HPDE6-E6E7 (cell line): ENCODE data around the gene KCNT1.

ENCODE experiments used
- DNase-seq: peaks from one replicate; pipeline ENCODE4 v3.0.0; 2011; ENCODE audit warnings: missing footprints; ENCODE audit errors: extremely low spot score

KCNT1 gene

GRCh38 chr9:135765416-135765815, 63.4 kb downstream of the KCNT1 start:
- DNase-seq = no peak

GRCh38 chr9:135766251-135766650, 64.3 kb downstream of the KCNT1 start:
- DNase-seq = no peak

- DNase-seq = no peak
Observed at GRCh38 chr9:135766707-135767106, 64.7 kb downstream of the KCNT1 start.

- DNase-seq = no peak
Observed at GRCh38 chr9:135768516-135769218, 66.7 kb downstream of the KCNT1 start.

- no peak for DNase-seq
Observed at GRCh38 chr9:135769489-135770202, 67.7 kb downstream of the KCNT1 start.

- no peak for DNase-seq
Observed at GRCh38 chr9:135770203-135770535, 68.2 kb downstream of the KCNT1 start.

- no peak for DNase-seq
Observed at GRCh38 chr9:135770771-135771170, 68.8 kb downstream of the KCNT1 start.

GRCh38 chr9:135771401-135772051, 69.5 kb downstream of the KCNT1 start:
- no peak for DNase-seq

GRCh38 chr9:135772056-135772646, 70.2 kb downstream of the KCNT1 start:
- DNase-seq = no peak

- DNase-seq = no peak
Observed at GRCh38 chr9:135772702-135773493, 70.9 kb downstream of the KCNT1 start.

GRCh38 chr9:135773530-135774238, 71.7 kb downstream of the KCNT1 start:
- DNase-seq = no peak

- no peak for DNase-seq
Observed at GRCh38 chr9:135774239-135774747, 72.3 kb downstream of the KCNT1 start.

- no peak for DNase-seq
Observed at GRCh38 chr9:135774794-135775525, 73.0 kb downstream of the KCNT1 start.

GRCh38 chr9:135775911-135776310, 73.9 kb downstream of the KCNT1 start:
- DNase-seq = no peak

GRCh38 chr9:135776893-135777622, 75.1 kb downstream of the KCNT1 start:
- DNase-seq = no peak

GRCh38 chr9:135777623-135778177, 75.7 kb downstream of the KCNT1 start:
- no peak for DNase-seq

GRCh38 chr9:135778421-135778820, 76.4 kb downstream of the KCNT1 start:
- no peak for DNase-seq

- DNase-seq = no peak
Observed at GRCh38 chr9:135779571-135779970, 77.6 kb downstream of the KCNT1 start.

- no peak for DNase-seq
Observed at GRCh38 chr9:135780086-135780485, 78.1 kb downstream of the KCNT1 start.
